GM15510 (cell line): Measurements from ENCODE around the gene GLI3.

Experiments used
- POLR2A ChIP-seq: IDR thresholded peaks from 3 replicates; pipeline ENCODE4 v1.6.1; 2011; ENCODE audit warnings: borderline replicate concordance; ENCODE audit not compliant: insufficient read length; ENCODE audit errors: extremely low read depth

GLI3 gene

DNA sequence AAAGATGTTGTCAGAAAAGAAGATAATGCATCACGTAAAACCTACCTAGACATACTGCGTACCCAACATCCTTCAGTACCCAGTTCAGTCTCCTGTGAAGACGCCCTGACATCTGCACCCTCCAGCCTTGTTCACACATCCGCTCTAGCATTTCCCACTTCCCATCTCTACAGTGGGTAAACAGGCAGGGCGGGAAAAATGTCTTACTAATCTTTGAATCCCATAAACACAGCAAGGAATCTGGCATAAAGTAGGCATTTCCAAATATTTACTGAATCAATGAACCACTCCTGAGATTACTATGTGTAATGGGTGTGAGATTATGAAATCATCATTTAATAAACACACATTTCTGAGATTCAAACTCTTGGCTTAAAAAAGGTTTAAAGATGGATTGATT is 132.8 kb downstream of the GLI3 start:
- no peak for TF ChIP-seq POLR2A

DNA sequence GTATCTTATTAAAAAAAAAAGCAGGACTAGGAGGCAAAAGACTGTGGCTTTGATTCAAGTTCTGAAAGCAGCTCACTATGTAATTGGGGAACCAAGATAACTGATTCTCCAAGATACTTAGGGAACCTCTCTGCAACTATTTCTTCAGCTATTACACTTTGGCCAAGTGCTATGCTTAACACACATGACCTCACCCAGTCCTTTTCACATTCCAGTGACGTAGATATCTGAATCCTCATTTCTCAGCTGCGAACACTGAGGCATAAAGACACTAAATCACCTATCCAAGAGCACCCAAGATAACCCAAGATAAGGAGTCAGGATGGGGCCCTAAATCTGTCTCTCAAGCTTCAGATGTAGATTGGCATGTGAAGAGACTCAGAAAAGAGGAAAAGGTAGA is 133.6 kb downstream of the GLI3 start:
- TF ChIP-seq POLR2A = no peak

DNA sequence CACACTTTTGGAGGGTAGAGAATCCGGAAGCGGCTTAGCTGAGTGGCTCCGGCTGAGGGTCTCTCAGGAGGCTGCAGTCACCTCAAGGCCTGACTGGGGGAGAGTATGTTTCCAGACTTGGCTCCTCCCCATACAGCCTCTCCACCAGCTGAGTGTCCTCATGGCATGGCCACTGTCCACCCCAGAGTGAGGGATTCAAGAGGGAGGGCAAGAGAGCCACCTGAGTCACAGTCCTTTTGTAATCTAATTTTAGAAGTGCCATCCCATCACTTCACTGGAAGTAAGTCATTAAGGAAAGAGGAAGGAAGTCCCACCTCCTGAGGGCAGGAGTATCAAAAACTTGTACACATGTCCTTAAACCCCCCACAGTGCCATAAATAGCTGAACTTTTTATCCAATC is 134.0 kb downstream of the GLI3 start:
- TF ChIP-seq POLR2A = no peak

DNA sequence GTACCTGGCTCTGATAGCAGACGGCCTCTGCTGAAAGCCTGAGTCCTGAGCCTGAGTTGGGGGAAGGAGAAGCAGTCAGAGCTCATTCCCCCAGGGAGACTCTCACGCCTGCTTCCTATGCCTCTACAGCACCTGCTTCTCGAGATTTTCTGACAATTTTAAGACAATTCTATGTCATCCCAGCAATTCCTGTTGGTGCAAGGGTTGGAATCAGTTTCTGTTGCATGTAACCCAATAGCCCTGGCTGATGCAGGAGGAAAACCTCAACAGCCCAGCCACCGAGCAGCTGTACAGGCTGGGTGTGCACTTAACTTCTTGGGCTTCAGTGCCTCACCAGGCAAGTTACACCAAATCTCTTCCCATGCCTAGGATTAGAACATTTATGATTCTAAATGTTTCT is 134.7 kb downstream of the GLI3 start:
- TF ChIP-seq POLR2A = no peak

DNA sequence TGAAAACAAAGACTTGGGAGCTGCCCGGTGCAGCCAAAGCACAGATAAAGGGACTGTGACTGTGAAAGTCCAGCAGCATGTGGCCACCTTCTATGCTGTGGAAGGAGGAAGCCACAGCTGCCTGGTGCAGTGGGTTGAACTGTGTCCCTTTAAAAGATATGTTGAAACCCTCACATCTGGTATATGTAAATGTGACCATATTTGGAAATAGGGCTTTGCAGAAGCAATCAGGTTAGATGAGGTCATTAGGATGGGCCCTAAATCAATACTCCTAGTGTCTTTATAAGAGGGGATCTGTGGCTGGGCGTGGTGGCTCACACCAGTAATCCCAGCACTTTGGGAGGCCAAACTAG is 136.9 kb downstream of the GLI3 start:
- TF ChIP-seq POLR2A = no peak

DNA sequence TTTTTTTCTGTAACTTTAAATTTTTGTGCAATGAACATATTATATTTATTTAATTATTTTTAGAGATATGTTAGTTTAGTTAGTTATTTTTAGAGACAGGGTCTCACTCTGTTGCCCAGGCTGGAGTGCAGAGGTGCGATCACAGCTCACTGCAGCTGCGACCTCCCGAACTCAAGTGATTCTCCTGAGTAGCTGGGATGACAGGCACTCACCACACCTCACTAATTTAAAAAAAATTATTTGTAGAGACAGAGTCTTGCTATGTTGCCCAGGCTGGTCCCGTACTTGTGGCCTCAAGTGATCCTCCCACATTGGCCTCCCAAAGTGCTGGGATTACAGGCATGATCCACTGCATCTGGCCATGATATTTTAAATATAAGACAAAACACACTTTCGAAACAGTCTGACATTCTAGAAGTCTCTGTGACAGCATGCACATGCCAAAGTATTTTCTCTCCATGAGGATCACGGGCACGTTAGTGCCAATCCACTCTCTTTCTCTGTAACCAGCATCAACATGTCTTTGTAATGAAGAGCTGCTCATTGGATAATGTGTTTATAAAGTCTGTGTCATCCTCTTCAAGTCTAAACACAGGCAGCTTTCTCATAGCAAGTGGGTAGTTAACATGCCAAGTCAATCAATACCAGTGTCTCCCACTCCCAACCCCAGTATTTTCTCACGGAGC is 137.4 kb downstream of the GLI3 start:
- no peak for TF ChIP-seq POLR2A

DNA sequence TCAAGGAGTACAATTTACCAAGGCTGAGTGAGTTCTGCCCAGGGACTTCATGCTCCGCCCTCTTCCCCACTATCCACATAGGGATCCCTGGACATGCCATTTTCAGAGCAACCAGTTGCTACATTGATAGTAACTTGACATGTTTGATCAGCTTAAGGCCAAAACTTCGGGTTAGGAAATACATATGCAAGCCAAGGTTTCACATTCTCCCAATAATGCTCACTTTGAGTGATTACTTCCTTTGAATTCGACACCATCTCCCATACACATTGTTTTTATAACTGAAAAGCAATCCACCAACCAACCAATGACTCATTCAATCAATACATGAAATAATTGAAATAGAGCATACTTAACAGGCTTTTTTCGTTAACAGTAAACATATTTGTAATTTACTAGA is 137.9 kb downstream of the GLI3 start:
- no peak for TF ChIP-seq POLR2A

DNA sequence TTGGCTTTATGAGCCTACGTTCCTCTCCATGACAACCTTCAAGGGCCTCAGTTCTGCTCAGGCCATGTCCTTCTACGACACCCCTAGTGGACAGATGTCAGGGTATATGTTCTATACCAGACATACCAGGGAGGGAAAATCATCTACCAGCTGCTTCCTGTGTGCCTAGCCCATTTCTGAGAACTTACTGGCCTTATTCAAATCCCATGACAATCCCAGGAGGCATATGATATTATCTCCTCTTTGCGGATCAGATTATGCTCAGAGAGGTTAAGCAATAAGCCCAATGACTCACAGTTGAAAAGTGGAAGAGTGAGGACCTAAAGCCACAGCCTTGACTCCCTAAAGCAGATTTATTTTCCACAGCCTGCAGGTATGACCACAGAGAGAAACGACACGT is 139.3 kb downstream of the GLI3 start:
- no peak for TF ChIP-seq POLR2A

DNA sequence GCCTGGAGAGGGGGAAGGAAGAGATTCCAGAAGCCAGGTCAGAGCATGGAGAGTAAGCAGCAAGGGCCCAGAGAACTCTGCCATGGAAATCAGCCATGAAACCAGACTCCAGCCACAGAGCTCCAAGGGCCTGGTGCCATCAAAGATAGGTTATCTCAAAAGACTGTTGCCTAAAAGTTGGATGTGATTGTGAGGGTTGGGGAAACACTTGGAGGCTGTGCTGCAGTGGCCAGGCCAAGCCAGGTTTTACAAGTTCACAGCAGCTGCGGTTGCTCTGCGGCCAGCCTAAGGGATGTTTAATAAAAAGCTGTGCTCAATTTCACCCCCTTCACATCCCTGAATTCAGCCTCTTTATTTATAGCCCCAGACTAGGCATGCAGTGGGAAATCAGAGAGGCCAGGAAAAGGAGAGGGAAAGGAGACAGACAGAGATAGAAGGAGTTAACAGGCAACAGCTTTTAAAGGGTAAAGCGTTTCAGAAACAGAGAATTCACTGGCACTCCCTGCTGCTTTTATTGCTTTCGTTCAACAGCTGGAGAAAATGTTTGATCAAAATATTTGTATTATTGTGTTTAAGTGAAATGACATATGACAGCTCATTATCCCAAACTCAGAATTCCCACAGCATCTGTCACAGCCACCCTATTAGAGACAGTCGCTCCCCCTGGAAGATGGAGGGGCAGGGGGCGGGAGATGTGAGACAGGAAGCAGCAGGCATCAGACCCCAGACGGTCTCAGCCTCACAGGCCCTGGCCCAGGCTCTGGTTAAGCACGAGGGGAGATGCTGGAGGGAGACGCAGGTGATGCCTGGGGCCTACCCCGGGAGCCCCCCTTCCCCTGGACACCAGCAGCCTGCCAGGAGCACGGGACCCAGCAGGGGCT is 140.1 kb downstream of the GLI3 start:
- no peak for TF ChIP-seq POLR2A

DNA sequence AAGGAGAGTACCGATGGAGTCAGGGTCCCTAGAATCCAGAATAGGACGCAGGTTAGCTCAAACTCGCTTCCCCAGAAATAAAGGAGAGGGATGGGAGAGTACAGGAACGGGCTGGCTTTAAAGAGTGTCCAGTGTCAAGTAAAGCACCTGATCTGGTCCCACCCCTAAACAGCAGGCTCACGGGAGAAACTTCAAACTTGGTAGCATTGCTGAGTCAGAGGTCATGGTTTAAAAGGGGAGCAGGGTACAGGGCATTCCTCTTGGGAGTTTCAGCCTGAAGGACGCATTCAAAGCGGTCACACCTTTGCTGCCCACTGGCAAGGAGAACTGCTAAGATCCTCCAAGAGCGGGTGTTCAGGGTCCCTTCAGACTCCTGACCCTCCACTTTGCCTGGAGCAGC is 140.7 kb downstream of the GLI3 start:
- no peak for TF ChIP-seq POLR2A

DNA sequence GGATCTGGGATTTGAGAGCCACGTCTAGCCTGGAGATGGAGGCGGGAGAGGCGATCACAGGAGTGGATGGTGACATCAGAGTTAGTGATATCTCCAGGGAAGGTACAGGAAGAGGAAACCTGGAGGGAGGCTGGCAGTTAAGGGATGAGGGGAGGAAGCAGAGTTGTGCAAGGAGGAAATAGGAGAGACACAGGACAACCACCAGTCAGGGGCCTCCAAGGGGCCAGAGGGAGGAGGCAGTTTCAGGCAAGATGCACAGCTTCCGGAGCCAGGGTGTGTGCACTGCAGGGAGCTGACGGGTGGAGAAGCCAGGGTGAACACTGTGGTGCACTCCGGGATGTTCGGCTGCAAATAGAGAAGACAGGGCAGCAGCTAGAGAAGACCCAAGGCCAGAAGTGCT is 141.2 kb downstream of the GLI3 start:
- no peak for TF ChIP-seq POLR2A

DNA sequence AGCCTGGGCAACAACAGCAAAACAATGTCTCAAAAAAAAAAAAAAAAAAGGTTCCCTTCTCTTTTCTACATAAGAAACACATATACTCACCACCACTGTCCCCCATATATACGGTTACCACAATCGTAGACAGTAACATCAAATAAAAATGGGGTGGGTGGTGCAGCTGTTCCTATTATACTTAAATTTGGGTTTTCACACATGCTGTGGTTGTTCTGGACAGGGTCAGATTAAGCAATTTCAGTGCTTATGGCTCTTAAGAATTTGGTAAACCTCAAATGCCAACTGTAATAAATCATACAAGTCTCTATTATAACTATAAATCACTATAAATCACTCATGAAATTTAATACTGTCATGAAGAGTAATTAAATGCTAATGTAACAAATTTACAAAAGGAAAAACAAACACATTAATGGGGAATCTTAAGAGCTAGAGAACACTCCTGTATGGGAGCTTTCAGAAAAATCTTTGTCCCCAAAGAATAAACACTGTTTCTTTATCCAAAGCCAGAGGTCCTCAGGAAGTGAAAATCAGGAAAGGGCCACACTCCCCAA is 143.6 kb downstream of the GLI3 start:
- no peak for TF ChIP-seq POLR2A

DNA sequence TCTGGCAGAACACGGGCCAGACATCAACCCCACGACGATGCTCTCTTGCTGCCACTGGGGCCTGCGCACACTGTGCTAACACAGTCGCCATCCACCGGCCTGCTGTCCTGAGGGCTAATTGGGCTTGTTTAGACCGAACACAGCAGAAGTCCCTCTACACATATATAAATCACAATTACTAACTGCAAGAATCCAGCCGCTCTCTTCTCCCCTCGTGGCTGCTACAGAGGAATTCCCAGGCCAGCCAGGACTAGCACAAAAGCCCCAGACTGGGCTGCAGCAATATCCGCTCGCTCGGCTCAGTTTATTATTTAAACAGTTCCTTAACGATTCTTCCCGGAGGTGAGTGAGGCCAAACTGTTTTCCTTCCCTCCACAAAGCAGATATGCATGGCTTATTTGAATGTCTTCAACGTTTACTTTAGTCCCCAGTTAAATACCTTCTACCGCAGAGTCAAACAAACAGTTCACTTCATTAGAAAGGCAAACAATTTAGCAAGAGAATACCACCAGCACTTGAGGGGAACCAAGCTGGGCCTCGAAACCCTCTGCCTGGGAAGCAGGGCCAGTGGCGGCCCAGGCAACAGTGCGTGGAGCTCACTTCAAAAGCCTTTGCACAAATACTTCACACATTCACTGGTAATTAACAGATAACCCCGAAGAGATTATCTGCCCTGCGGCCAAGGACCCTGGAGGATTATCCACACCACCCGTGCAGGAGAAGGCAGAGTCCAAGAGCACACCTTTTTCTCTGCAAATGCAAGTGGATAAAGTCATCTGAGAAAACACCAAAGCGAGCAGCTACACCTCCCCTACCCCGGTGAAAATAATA is 145.3 kb downstream of the GLI3 start:
- no peak for TF ChIP-seq POLR2A

DNA sequence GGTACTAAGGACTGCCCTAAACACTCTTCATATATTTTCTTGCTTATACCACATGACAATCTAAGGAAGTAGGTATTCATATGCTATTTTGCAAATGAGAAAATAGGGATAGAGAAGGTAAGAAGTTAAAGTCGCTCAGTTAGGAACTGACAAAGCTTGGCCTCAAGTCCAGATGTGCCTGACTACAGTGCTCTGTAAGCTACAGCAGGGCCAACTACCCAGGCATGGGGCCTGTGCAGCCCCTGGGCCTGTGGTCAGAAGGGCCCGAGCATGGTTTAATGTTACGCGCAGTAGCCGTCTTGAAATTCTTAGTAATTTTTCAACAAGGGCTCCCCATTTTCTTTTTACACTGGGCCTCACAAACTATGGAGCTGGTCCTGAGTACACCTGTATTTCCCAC is 146.2 kb downstream of the GLI3 start:
- no peak for TF ChIP-seq POLR2A

DNA sequence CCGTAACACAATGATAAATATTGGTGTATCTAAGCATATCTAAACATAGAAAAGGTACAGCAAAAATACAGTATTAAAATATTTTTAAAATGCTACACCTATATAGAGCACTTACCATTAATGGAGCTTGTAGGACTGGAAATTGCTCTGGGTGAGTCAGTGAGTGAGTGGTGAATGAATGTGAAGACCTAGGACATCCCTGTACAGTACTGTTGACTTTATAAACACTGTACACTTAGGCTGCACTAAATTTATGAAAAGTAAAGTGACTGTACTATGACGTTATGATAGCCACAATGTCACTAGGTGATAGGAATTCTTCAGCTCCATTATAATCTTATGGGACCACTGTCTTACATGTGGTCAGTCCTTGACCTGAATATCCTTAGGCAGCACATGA is 147.0 kb downstream of the GLI3 start:
- TF ChIP-seq POLR2A = no peak

DNA sequence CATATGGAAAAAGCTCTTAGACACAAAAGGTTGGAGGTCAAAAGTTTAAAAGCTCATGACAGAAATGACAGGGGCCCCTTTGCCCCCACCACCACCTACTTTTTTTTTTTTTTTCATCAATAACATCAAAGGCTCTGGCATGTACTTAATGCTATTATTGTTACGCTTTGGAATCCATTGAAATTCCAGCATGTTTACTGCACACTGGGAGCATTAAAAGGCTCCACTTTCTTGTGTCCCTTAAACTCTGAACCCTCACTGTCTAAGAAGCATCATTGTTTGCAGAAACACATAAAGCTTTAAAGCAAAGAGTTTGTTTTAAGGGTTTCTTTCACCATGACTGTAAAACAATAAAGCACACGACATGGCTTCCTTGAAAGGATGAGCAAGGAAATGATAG is 149.4 kb downstream of the GLI3 start:
- TF ChIP-seq POLR2A = no peak

DNA sequence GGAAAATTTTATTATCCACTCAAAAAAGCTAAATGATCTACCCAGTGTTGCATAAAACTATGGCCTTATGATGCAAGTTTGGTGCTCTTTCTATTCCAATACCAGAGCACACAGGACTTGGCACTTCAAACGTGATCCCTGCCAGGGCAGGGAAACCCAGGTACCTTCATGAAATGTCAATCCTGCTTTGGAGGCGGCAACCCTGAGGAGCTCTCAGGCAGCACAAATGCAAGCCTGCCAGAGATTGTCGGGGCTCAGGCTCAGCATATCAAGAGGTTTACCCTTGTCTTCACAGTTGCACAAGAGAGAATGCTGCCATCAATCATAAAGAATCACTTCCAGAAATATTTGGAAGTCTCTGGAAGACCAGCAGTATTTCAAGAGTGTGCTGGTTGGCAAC is 151.5 kb downstream of the GLI3 start:
- TF ChIP-seq POLR2A = no peak
